ENCODE measurements around the gene SLC44A1. TPM values are rescaled to one million over a fixed set of nuclear protein-coding genes. Genes with fewer than 3 reads are reported as not detected.

The SLC44A1 gene
- total and polyA plus RNA-seq, 12 donors, result 6.8 to 73.1 (median 36.3) TPM

- WGBS, 4 donors, result 73 to 87% (median 82%) methylated on average over 1 of the region's 1 CpG
- TF ChIP-seq POLR2A (IDR thresholded peaks at IDR 0.05), result no peak
- no peak for TF ChIP-seq CTCF (IDR thresholded peaks at IDR 0.05)
- Histone ChIP-seq H3K9me3 (replicated peaks in 1 of 3) (no peaks in the 10 kb centered on the region), H3K4me3 (no peak overlapping the region), H3K36me3 (replicated peaks in 1 of 2) (peaks cover 0 to 8% of the 10 kb centered on the region in 2 donors), H3K27ac (peak overlapping the region in 2 of 5 donors; percentile 6 to 23), H3K4me1 (replicated peaks in 1 of 2) (peaks cover 0 to 12% of the 10 kb centered on the region in 2 donors), H3K27me3 (no peaks in the 10 kb centered on the region)
- intact Hi-C loops (cut with DNase I), result no loop called here
- no peak for DNase-seq
Measured at GRCh38 chr9:105296445-105296844, 52.0 kb downstream of the SLC44A1 start.

GRCh38 chr9:105296877-105297287, 52.4 kb downstream of the SLC44A1 start:
- intact Hi-C loops (cut with DNase I), result no loop called here
- H3K27me3 ChIP-seq, result no peaks in the 10 kb centered on the region
- H3K4me3 ChIP-seq, result no peak overlapping the region
- peaks cover 0 to 8% of the 10 kb centered on the region in 2 donors for H3K36me3 ChIP-seq (replicated peaks in 1 of 2)
- H3K4me1 ChIP-seq (replicated peaks in 1 of 2), result peaks cover 0 to 11% of the 10 kb centered on the region in 2 donors
- no peaks in the 10 kb centered on the region for H3K9me3 ChIP-seq (replicated peaks in 1 of 3)
- TF ChIP-seq CTCF (IDR thresholded peaks at IDR 0.05) (no peak), POLR2A (IDR thresholded peaks at IDR 0.05) (no peak)
- no peak for DNase-seq
- peak overlapping the region in 2 of 5 donors; percentile 6 to 42 for H3K27ac ChIP-seq
- WGBS, 4 donors, result 34 to 75% (median 59%) methylated on average over 2 of the region's 2 CpGs

- DNase-seq, result no peak
- no peaks in the 10 kb centered on the region for H3K9me3 ChIP-seq (replicated peaks in 1 of 3)
- intact Hi-C loops (cut with DNase I), result no loop called here
- H3K27me3 ChIP-seq, result no peaks in the 10 kb centered on the region
- no peak overlapping the region for H3K4me3 ChIP-seq
- no peak for TF ChIP-seq POLR2A (IDR thresholded peaks at IDR 0.05)
- TF ChIP-seq CTCF (IDR thresholded peaks at IDR 0.05), result no peak
- peaks cover 0 to 11% of the 10 kb centered on the region in 2 donors for H3K4me1 ChIP-seq (replicated peaks in 1 of 2)
- H3K36me3 ChIP-seq (replicated peaks in 1 of 2), result peaks cover 0 to 8% of the 10 kb centered on the region in 2 donors
- 94 to 96% (median 95%) methylated on average over 14 of the region's 14 CpGs for WGBS, 4 donors
- peak overlapping the region in 2 of 5 donors; percentile 6 to 42 for H3K27ac ChIP-seq
Measured at GRCh38 chr9:105297442-105298075, 53.1 kb downstream of the SLC44A1 start.

- peak in 5 of 7 donors; percentile 26 to 57 (median 35) for DNase-seq
- peaks cover 0 to 11% of the 10 kb centered on the region in 2 donors for H3K4me1 ChIP-seq (replicated peaks in 1 of 2)
- peaks cover 0 to 8% of the 10 kb centered on the region in 2 donors for H3K36me3 ChIP-seq (replicated peaks in 1 of 2)
- H3K9me3 ChIP-seq (replicated peaks in 1 of 3), result no peaks in the 10 kb centered on the region
- 83 to 90% (median 87%) methylated on average over 7 of the region's 7 CpGs for WGBS, 4 donors
- H3K27me3 ChIP-seq, result no peaks in the 10 kb centered on the region
- intact Hi-C loops (cut with DNase I), result no loop called here
- H3K27ac ChIP-seq, result peak overlapping the region in 1 of 5 donors; percentile 59
- H3K4me3 ChIP-seq, result no peak overlapping the region
- TF ChIP-seq CTCF (IDR thresholded peaks at IDR 0.05), result no peak
- TF ChIP-seq POLR2A (IDR thresholded peaks at IDR 0.05), result peak in 1 of 2 donors; percentile 10
Measured at GRCh38 chr9:105299190-105299854, 54.9 kb downstream of the SLC44A1 start.

Data from adrenal gland (tissue), 12 donors.